NCI-H2171 (cell line): ENCODE data around the gene PTX3.

Source experiments
- DNase-seq: peaks from one replicate; lab custom pipeline; 2025; lab: John Stamatoyannopoulos, UW

The PTX3 gene

GRCh38 chr3:157423337-157423736 lies 13.3 kb upstream of the PTX3 start:
- DNase-seq, result no peak

- no peak for DNase-seq
Measured at GRCh38 chr3:157427901-157428300, 8.7 kb upstream of the PTX3 start.

- DNase-seq, result peak; percentile 60
Measured at GRCh38 chr3:157428853-157429252, 7.8 kb upstream of the PTX3 start.

GRCh38 chr3:157429708-157430107 lies 6.9 kb upstream of the PTX3 start:
- no peak for DNase-seq

GRCh38 chr3:157438194-157438730 lies 1.6 kb downstream of the PTX3 start:
- peak; percentile 50 for DNase-seq

GRCh38 chr3:157441102-157441624 lies 4.5 kb downstream of the PTX3 start:
- DNase-seq, result no peak

GRCh38 chr3:157442729-157443128 lies 6.1 kb downstream of the PTX3 start:
- no peak for DNase-seq

- no peak for DNase-seq
Measured at GRCh38 chr3:157443905-157444796, 7.5 kb downstream of the PTX3 start.

GRCh38 chr3:157444797-157445184 lies 8.1 kb downstream of the PTX3 start:
- DNase-seq, result no peak

GRCh38 chr3:157445857-157446256 lies 9.2 kb downstream of the PTX3 start:
- DNase-seq, result no peak

- no peak for DNase-seq
Measured at GRCh38 chr3:157447026-157447694, 10.5 kb downstream of the PTX3 start.

GRCh38 chr3:157452097-157452496 lies 15.4 kb downstream of the PTX3 start:
- DNase-seq, result no peak

GRCh38 chr3:157453824-157454223 lies 17.2 kb downstream of the PTX3 start:
- DNase-seq, result no peak

- DNase-seq, result no peak
Measured at GRCh38 chr3:157459706-157460105, 23.1 kb downstream of the PTX3 start.

- DNase-seq, result no peak
Measured at GRCh38 chr3:157460253-157460652, 23.6 kb downstream of the PTX3 start.

- DNase-seq, result no peak
Measured at GRCh38 chr3:157463816-157464215, 27.2 kb downstream of the PTX3 start.

- peak; percentile 23 for DNase-seq
Measured at GRCh38 chr3:157464321-157464720, 27.7 kb downstream of the PTX3 start.

GRCh38 chr3:157465741-157466140 lies 29.1 kb downstream of the PTX3 start:
- DNase-seq, result no peak

- DNase-seq, result no peak
Measured at GRCh38 chr3:157467200-157467599, 30.6 kb downstream of the PTX3 start.

- no peak for DNase-seq
Measured at GRCh38 chr3:157469561-157470294, 33.1 kb downstream of the PTX3 start.

- DNase-seq, result no peak
Measured at GRCh38 chr3:157471064-157471463, 34.4 kb downstream of the PTX3 start.

- no peak for DNase-seq
Measured at GRCh38 chr3:157472648-157473047, 36.0 kb downstream of the PTX3 start.
